ENCODE measurements around the gene ADIPOR1.

DNA sequence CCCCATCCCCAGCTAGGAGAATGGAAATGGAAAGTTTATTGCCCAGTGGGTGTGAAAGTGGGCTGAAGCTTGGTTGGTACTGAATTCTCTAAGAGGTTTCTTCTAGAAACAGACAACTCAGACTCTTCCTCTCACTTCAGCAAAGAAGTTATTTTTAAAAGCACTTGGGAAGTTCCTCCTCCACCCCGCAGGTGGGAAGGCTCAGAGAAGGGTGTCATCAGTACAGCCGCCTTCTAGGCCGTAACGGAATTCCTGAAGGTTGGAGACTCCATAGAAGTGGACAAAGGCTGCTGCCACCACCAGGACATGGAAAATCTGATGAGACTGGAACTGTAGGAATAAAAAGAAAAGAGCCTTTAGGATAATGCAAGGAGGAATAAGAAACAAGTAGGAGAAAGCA is 16.7 kb downstream of the ADIPOR1 start:
- TF ChIP-seq CTCF (IDR thresholded peaks at IDR 0.05; ENCODE audit: low read depth, low read length) (no peak), EZH2phosphoT487 (IDR thresholded peaks at IDR 0.05; ENCODE audit: low read depth) (no peak)
